ENCODE results near the gene IRX5. TPM values are rescaled to one million over a fixed set of nuclear protein-coding genes. Genes with fewer than 3 reads are reported as not detected.
A peak's percentile ranks its signal among the peaks of the same experiment; 100 is the strongest.

IRX5 gene
- 1 to 10 TPM in 1 of 4 donors, not detected in 3; 1.3 TPM for total RNA-seq

GRCh38 chr16:54930005-54930868 lies at the start of gene IRX5:
Gene IRX5 (plus strand): TSS chr16:54930865. CDS start chr16:54931199, 334 bp downstream.
- intact Hi-C loops (cut with DNase I): loop anchor here (5.0 kb wide), 1 partner anchor 648 kb away; no protein-coding TSS in a partner anchor
- Histone ChIP-seq H3K4me1 (peaks cover 22 to 31% of the 10 kb centered on the region in 2 donors), H3K27ac (peak within 1 kb of the TSS in 2 of 3 donors; percentile 24 to 31), H3K27me3 (peaks cover 51% of the 10 kb centered on the region), H3K9me3 (no peaks in the 10 kb centered on the region), H3K4me3 (replicated peaks in 1 of 3) (peak within 1 kb of the TSS in 1 of 3 donors; percentile 32), H3K36me3 (no peaks in the 10 kb centered on the region)
- WGBS, 2 donors: 1 to 2% methylated on average over 48 to 67 of the region's 71 CpGs
- peak; percentile 67 to 76 for DNase-seq
- TF ChIP-seq CTCF (IDR thresholded peaks at IDR 0.05): peak in 2 of 6 experiments; percentile 10 to 25
- TF ChIP-seq POLR2A (IDR thresholded peaks at IDR 0.05): no peak

- H3K27me3 ChIP-seq: no peaks in the 10 kb centered on the region
- no peak overlapping the region for H3K4me3 ChIP-seq (replicated peaks in 1 of 3)
- H3K9me3 ChIP-seq: no peaks in the 10 kb centered on the region
- 24 to 27% methylated on average over 2 of the region's 2 CpGs for WGBS, 2 donors
- H3K36me3 ChIP-seq: no peaks in the 10 kb centered on the region
- no peak for DNase-seq
- no peak overlapping the region for H3K27ac ChIP-seq
- intact Hi-C loops (cut with DNase I): no loop called here
- no peaks in the 10 kb centered on the region for H3K4me1 ChIP-seq
- TF ChIP-seq CTCF (IDR thresholded peaks at IDR 0.05) (no peak), POLR2A (IDR thresholded peaks at IDR 0.05) (no peak)
These were observed 48.1 kb upstream of the IRX5 start for GRCh38 chr16:54882556-54882955.

GRCh38 chr16:54883358-54883757 lies 47.3 kb upstream of the IRX5 start:
- intact Hi-C loops (cut with DNase I): no loop called here
- WGBS, 2 donors: 92 to 98% methylated on average over 1 of the region's 1 CpG
- H3K9me3 ChIP-seq: no peaks in the 10 kb centered on the region
- no peaks in the 10 kb centered on the region for H3K4me1 ChIP-seq
- H3K27ac ChIP-seq: no peak overlapping the region
- no peak overlapping the region for H3K4me3 ChIP-seq (replicated peaks in 1 of 3)
- no peaks in the 10 kb centered on the region for H3K36me3 ChIP-seq
- DNase-seq: no peak
- H3K27me3 ChIP-seq: no peaks in the 10 kb centered on the region
- TF ChIP-seq POLR2A (IDR thresholded peaks at IDR 0.05) (no peak), CTCF (IDR thresholded peaks at IDR 0.05) (no peak)

GRCh38 chr16:54886078-54886477 lies 44.6 kb upstream of the IRX5 start:
- no peaks in the 10 kb centered on the region for H3K4me1 ChIP-seq
- no peaks in the 10 kb centered on the region for H3K27me3 ChIP-seq
- intact Hi-C loops (cut with DNase I): no loop called here
- H3K4me3 ChIP-seq (replicated peaks in 1 of 3): no peak overlapping the region
- WGBS, 2 donors: 87 to 88% methylated on average over 2 of the region's 2 CpGs
- H3K36me3 ChIP-seq: no peaks in the 10 kb centered on the region
- TF ChIP-seq CTCF (IDR thresholded peaks at IDR 0.05) (no peak), POLR2A (IDR thresholded peaks at IDR 0.05) (no peak)
- H3K9me3 ChIP-seq: no peaks in the 10 kb centered on the region
- no peak overlapping the region for H3K27ac ChIP-seq
- DNase-seq: no peak

GRCh38 chr16:54890381-54890780 lies 40.3 kb upstream of the IRX5 start:
- Histone ChIP-seq H3K4me3 (replicated peaks in 1 of 3) (no peak overlapping the region), H3K36me3 (no peaks in the 10 kb centered on the region), H3K27ac (no peak overlapping the region), H3K4me1 (no peaks in the 10 kb centered on the region), H3K27me3 (no peaks in the 10 kb centered on the region), H3K9me3 (no peaks in the 10 kb centered on the region)
- no peak for DNase-seq
- WGBS, 2 donors: 72 to 79% methylated on average over 4 of the region's 4 CpGs
- intact Hi-C loops (cut with DNase I): no loop called here
- TF ChIP-seq POLR2A (IDR thresholded peaks at IDR 0.05) (no peak), CTCF (IDR thresholded peaks at IDR 0.05) (no peak)
